GM23338 (cell line): ENCODE data around the gene CCDC91. TPM values are rescaled to one million over a fixed set of nuclear protein-coding genes. Genes with fewer than 3 reads are reported as not detected.

Source experiments
- CREB1 ChIP-seq: fragments of 250-450 bp; sonication (Bioruptor Pico); IDR thresholded peaks from 2 replicates; pipeline ENCODE4 v1.5.0; 2020; ENCODE audit warnings: low read depth, mild to moderate bottlenecking, moderate library complexity
- CTCF ChIP-seq, 2 experiments: fragments of 200-600 bp in 1 of 2; sonication (generic) in 1 of 2; conservative IDR thresholded peaks; 2 replicates each; pipeline versions ENCODE4 v1.5.1 to v1.6.1; 2016 to 2017; ENCODE audit warnings: antibody characterized with exemption in 2 of 2, low read depth in 2 of 2, mild to moderate bottlenecking in 2 of 2, moderate library complexity in 1 of 2
- ETS1 ChIP-seq: IDR thresholded peaks from 2 replicates; pipeline ENCODE4 v1.6.1; 2016; ENCODE audit warnings: antibody characterized with exemption
- POLR2AphosphoS5 ChIP-seq: IDR thresholded peaks from 2 replicates; pipeline ENCODE4 v1.6.1; 2016; ENCODE audit warnings: antibody characterized with exemption, low read depth
- STAT1 ChIP-seq: IDR thresholded peaks from one replicate; pipeline ENCODE4 v1.6.1; 2016; ENCODE audit warnings: antibody characterized with exemption; ENCODE audit not compliant: unreplicated experiment
- ZNF114 ChIP-seq: fragments of 250-450 bp; sonication (Bioruptor Pico); IDR thresholded peaks from 2 replicates; pipeline ENCODE4 v1.5.0; 2020; ENCODE audit warnings: mild to moderate bottlenecking, moderate library complexity
- ZNF331 ChIP-seq: fragments of 250-450 bp; sonication (Bioruptor Pico); IDR thresholded peaks from 2 replicates; pipeline ENCODE4 v1.5.0; 2020; ENCODE audit warnings: low read depth, mild to moderate bottlenecking, moderate library complexity
- ZNF462 ChIP-seq: fragments of 250-450 bp; sonication (Bioruptor Pico); IDR thresholded peaks from 2 replicates; pipeline ENCODE4 v1.5.0; 2020; ENCODE audit warnings: mild to moderate bottlenecking, moderate library complexity
- polyA plus RNA-seq: library from polyadenylated mRNA; unstranded; fragments of >200 nt; fragmentation: Nextera tagmentation; extraction: Ambion mirVana; gene quantifications from 2 replicates; pipeline ENCODE4 v1.2.1, GENCODE V29; 2016
- total RNA-seq: library from RNA; depleted of rRNA; stranded (reverse); fragments of >200 nt; shearing (Covaris generic); gene quantifications from 2 replicates; pipeline ENCODE4 v1.2.3, GENCODE V29; 2014

Gene CCDC91
- total and polyA plus RNA-seq, 2 experiments from 2014 or later: 24.7 to 48.7 TPM

- TF ChIP-seq ZNF462: no peak
- no peak for TF ChIP-seq ETS1
- no peak for TF ChIP-seq ZNF331 (CRISPR knock-in tag)
- TF ChIP-seq STAT1: no peak
- TF ChIP-seq POLR2AphosphoS5: no peak
- TF ChIP-seq CTCF (conservative IDR thresholded peaks at IDR 0.05; ENCODE audit: low read depth in 2 of 2): no peak
- TF ChIP-seq ZNF114 (CRISPR knock-in tag): no peak
- TF ChIP-seq CREB1 (CRISPR knock-in tag): no peak
Observed at GRCh38 chr12:28156804-28157203, 33.5 kb upstream of the CCDC91 start (continued).
